HAP-1 (cell line): ENCODE data around the gene KIAA1614.

ENCODE experiments used
- DNase-seq, 2 experiments: peaks; one replicate each; pipeline ENCODE4 v3.0.0-alpha.2; 2016 to 2020; ENCODE audit warnings: low spot score in 2 of 2
- H3K27me3 ChIP-seq: fragments of 250-450 bp; sonication (Bioruptor Pico); 2 replicates; pipeline ENCODE4 v1.5.1; 2020; ENCODE audit warnings: low read depth, mild to moderate bottlenecking, moderate library complexity
- H3K36me3 ChIP-seq: fragments of 250-450 bp; sonication (Bioruptor Pico); replicated peaks from 2 replicates; pipeline ENCODE4 v1.5.1; 2020; ENCODE audit warnings: mild to moderate bottlenecking
- H3K4me1 ChIP-seq: fragments of 250-450 bp; sonication (Bioruptor Pico); 2 replicates; pipeline ENCODE4 v1.5.1; 2020; ENCODE audit warnings: mild to moderate bottlenecking
- H3K4me3 ChIP-seq: fragments of 250-450 bp; sonication (Bioruptor Pico); 2 replicates; pipeline ENCODE4 v1.5.1; 2020; ENCODE audit warnings: mild to moderate bottlenecking, moderate library complexity
- H3K9me3 ChIP-seq: fragments of 250-450 bp; sonication (Bioruptor Pico); 2 replicates; pipeline ENCODE4 v1.5.1; 2020; ENCODE audit warnings: mild to moderate bottlenecking, moderate library complexity
- in situ Hi-C: fragments of 300-500 bp; cut with MboI; formaldehyde crosslinking; loops from 3 replicates; pipeline ENCODE4 v1.14.3; 2020; ENCODE audit warnings: low sequenced_read_pairs, inconsistent platforms, mixed read lengths

The KIAA1614 gene, protein sequence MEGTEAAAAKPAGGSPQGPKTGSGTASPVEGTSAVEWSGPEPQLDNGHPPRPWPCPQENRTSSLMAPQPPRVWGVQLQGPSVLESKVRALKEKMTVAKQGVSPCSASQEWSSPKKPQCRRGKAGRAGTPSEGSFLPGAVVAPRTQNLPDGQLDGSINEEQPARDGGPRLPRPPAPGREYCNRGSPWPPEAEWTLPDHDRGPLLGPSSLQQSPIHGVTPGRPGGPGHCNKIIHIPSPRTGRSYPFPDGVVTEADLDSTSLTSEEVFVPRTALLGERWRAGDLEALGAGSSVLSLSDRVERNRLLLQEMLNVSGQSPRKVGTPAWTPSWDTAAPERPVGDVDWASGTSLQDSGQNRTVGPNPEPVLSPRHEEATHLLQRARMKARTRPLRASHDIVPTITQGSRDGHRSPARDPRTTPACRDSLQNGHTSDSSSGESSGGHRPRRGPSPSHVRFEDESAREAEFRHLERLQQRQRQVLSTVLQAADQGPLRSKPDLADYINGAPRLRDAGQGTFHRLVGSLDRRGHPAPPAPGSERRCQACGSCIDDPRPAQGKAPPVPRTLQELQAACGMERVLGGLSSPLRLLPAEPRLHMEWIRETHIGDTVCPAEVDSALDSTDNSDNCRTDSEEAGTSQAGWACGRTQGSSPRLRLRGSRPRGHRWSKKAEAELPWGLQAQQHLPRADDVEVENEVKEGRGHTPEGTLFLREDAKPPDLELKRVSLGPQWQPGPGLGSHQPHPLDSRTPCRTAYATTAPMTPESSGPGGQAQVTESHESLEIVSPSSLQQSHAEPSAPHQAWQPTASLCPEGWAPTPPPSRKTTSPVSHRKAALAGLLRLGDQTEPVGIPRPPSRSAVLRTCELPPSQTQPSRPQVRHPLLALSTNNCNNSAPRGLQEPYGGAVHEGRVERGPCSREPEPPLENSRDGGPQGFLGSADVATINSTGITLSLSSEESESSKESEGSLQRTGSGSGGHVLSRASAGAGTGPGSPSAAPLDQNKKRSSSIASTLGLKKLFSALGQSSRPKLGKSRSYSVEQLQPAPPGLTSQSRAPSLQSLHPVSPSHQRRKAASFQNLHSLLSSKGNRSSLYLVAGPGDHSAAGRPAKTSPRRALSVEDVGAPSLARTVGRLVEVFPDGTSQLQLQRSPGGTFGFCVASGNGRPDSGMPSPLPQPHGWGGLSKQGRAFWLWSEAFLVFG

DNA sequence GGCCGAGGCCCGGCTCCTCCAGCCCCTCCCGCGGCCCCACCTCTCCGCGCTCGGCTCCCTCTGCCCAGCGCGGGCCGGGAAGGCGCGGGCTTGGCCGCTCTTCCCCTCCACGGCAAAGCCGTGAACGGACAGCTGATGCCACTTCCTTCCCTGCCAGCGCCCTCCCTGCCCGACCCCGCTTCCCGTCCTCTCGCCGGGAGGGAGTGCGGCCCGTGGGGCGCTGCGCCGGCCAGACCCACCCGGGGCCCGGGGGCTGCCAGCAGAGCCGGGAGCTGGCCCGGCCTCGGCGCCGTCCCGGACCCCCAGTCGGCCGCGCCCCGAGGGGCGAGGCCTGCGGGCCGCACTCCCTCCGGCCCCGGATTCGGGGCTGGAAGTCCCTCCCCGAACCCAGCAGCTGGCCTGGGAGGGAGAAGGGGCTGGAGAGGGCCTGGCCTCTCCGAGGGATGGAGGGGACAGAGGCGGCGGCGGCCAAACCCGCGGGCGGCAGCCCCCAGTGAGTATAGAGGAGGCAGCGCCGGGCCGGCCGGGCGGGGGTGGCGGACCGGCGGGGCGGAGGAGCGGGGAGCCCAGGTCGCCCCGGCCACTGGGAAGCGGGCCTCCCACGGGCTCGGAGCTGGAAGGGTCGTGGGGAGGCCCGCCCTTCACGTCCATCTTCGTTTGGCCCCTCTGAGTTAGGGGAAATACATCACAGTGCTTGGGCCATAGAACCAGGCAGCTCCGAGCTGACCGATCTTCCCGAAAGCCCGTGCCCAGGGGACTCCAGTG is at the start of gene KIAA1614:
Gene KIAA1614, plus strand, starts transcription at position 97 of the 765 bp plus-strand sequence. Its CDS starts 347 bp downstream, at position 444.
- Histone ChIP-seq H3K4me1 (peaks cover 18% of the 10 kb centered on the region), H3K36me3 (no peaks in the 10 kb centered on the region), H3K9me3 (no peaks in the 10 kb centered on the region), H3K4me3 (peak within 1 kb of the TSS; percentile 25), H3K27me3 (no peaks in the 10 kb centered on the region)
- DNase-seq, result peak in 1 of 2 experiments; percentile 47
- in situ Hi-C loops, result no loop called here

DNA sequence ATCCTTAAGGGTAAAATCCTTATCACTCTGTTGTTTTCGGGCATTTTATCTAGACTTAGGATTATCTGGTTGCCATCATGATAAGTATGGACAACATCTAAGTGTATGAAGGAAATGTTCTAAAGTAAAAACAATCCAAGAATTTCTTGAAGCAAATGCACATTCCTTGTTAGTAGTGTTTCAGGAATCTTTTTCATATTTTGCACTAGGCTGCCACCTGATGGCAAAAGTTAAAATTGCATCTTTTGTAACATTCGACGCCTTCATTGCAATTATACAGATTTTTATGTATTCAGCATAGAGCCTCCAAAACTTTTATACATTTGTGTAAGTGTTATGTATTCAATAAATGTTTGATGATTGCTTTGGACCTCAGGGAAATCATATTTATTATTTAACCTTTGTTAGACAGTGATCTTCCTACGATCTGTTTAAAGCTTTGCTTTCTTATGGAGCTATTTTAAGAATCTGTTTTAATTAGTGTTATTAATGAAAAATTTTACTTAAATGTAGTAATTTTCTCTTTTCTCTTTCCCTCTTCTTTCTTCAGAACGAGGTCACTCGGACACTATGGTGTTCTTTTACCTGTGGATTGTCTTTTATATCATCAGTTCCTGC is 49.4 kb upstream of the KIAA1614 start:
- Histone ChIP-seq H3K4me1 (peaks cover 18% of the 10 kb centered on the region), H3K4me3 (no peak overlapping the region), H3K36me3 (no peaks in the 10 kb centered on the region), H3K9me3 (no peaks in the 10 kb centered on the region), H3K27me3 (no peaks in the 10 kb centered on the region)
- peak; percentile 54 to 61 for DNase-seq
- in situ Hi-C loops, result loop anchor here (25.0 kb wide), 1 partner anchor 226 kb away; the partner anchor contains the start of gene XPR1

- peak in 1 of 2 experiments; percentile 67 for DNase-seq
- no peaks in the 10 kb centered on the region for H3K27me3 ChIP-seq
- no peaks in the 10 kb centered on the region for H3K36me3 ChIP-seq
- no peaks in the 10 kb centered on the region for H3K9me3 ChIP-seq
- in situ Hi-C loops, result loop anchor here (5.0 kb wide), 1 partner anchor 265 kb away; no protein-coding TSS in a partner anchor
- no peak overlapping the region for H3K4me3 ChIP-seq
- H3K4me1 ChIP-seq, result no peaks in the 10 kb centered on the region
These were observed 30.7 kb upstream of the KIAA1614 start for GRCh38 chr1:180881806-180882509.

- in situ Hi-C loops, result loop anchor here (5.0 kb wide), 1 partner anchor 263 kb away; no protein-coding TSS in a partner anchor
- no peak overlapping the region for H3K4me3 ChIP-seq
These were observed 28.0 kb upstream of the KIAA1614 start for GRCh38 chr1:180884588-180885300.

DNA sequence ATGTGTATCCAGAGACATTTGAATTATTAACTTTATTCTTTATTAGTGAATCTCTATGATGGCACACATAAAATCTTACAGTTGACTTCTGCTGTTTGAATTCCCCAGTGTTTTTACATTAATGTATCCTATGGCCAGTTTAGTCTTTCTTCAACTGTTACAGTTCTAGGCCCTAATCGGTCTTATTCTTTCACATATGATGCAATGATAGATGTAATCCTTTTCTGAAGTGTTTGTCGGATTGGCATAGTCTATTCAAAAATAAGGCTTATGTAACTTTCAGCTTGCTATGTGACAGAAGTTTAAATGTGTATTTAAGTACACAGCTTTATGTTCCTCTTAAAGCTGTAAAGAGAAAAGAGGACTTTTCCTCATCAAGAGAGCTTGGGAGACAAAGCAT is 26.4 kb upstream of the KIAA1614 start:
- no peak for DNase-seq
- in situ Hi-C loops, result no loop called here
- H3K4me1 ChIP-seq, result 0 out of 2 replicates have a peak, but pooled peaks cover 2% of the 10 kb centered on the region
- no peaks in the 10 kb centered on the region for H3K9me3 ChIP-seq
- H3K27me3 ChIP-seq, result no peaks in the 10 kb centered on the region
- no peaks in the 10 kb centered on the region for H3K36me3 ChIP-seq
- H3K4me3 ChIP-seq, result no peak overlapping the region

More at GRCh38 chr1:180884588-180885300, 28.0 kb upstream of the KIAA1614 start:
- Histone ChIP-seq H3K27me3 (no peaks in the 10 kb centered on the region), H3K4me1 (0 out of 2 replicates have a peak, but pooled peaks cover 2% of the 10 kb centered on the region), H3K36me3 (no peaks in the 10 kb centered on the region), H3K9me3 (no peaks in the 10 kb centered on the region)
- DNase-seq, result no peak

DNA sequence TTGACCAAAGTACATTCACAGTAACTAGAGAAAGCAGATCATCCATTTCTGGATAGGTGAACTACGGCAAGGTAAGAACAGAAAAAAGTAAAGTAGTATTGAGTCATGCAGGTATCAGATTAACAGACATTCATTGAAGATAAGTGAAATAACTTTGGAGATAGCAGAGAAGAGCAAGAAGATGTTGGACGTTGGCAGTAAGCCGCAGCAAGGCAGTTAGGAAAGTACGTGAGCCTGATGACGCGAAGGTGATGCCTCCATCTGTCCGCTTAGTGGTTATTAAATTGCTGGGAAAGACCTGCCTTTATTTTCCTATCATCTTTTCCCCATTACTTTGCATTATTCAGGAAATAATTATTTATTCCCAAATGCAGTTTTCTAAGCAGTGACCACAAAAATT is 24.9 kb upstream of the KIAA1614 start:
- Histone ChIP-seq H3K4me3 (no peak overlapping the region), H3K9me3 (no peaks in the 10 kb centered on the region), H3K4me1 (0 out of 2 replicates have a peak, but pooled peaks cover 2% of the 10 kb centered on the region), H3K27me3 (no peaks in the 10 kb centered on the region), H3K36me3 (no peaks in the 10 kb centered on the region)
- no peak for DNase-seq
- in situ Hi-C loops, result no loop called here

DNA sequence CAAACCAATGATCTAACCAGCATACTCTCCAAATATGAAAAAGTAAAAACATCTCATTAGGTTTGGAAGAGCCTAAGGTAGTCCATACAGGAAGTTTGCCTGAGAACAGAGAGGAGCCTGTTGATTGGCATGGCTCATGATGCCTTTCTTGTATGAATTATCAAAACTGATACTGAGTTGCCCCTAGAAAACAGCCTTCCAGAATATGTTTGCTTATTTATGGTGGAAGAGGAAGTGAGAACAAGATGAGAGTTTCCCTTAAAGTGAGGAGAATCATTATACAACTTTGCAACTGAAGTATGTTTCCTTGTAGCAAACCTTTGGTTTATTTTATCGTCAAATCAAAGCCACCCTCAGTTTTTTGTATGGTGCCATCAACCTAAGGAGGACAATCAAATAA is 23.8 kb upstream of the KIAA1614 start:
- 0 out of 2 replicates have a peak, but pooled peaks cover 2% of the 10 kb centered on the region for H3K4me1 ChIP-seq
- H3K4me3 ChIP-seq, result no peak overlapping the region
- H3K27me3 ChIP-seq, result no peaks in the 10 kb centered on the region
- no peaks in the 10 kb centered on the region for H3K36me3 ChIP-seq
- in situ Hi-C loops, result no loop called here
- DNase-seq, result no peak
- H3K9me3 ChIP-seq, result no peaks in the 10 kb centered on the region

GRCh38 chr1:180889325-180889724 is 23.4 kb upstream of the KIAA1614 start:
- no peaks in the 10 kb centered on the region for H3K36me3 ChIP-seq
- no peaks in the 10 kb centered on the region for H3K9me3 ChIP-seq
- H3K27me3 ChIP-seq, result no peaks in the 10 kb centered on the region
- in situ Hi-C loops, result no loop called here
- no peak overlapping the region for H3K4me3 ChIP-seq
- no peak for DNase-seq
- 0 out of 2 replicates have a peak, but pooled peaks cover 2% of the 10 kb centered on the region for H3K4me1 ChIP-seq

DNA sequence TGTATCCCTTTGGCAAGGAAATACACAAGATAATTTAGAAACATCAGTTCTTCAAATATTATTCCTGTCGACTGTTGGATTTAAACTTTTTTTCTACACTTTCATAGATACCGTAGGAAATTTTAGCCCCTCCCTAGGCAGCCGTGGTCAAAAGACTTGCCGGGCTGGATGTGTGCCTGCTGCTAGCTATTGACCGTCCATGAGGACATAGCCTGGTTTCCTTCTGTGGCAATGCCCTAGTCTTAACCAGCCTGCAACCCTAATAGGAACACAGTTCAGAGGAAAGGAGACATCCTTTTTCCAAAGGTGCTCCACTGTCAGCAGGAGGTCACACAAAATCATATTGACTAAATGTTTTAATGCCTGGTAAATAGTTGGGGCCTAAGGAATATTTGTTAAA is 20.4 kb upstream of the KIAA1614 start:
- in situ Hi-C loops, result no loop called here
- no peak for DNase-seq
- Histone ChIP-seq H3K4me1 (0 out of 2 replicates have a peak, but pooled peaks cover 2% of the 10 kb centered on the region), H3K4me3 (no peak overlapping the region), H3K36me3 (no peaks in the 10 kb centered on the region), H3K9me3 (no peaks in the 10 kb centered on the region), H3K27me3 (no peaks in the 10 kb centered on the region)

- 0 out of 2 replicates have a peak, but pooled peaks cover 2% of the 10 kb centered on the region for H3K4me1 ChIP-seq
These were observed 20.0 kb upstream of the KIAA1614 start for GRCh38 chr1:180892675-180893074.

GRCh38 chr1:180893614-180894013 is 19.1 kb upstream of the KIAA1614 start:
- Histone ChIP-seq H3K36me3 (no peaks in the 10 kb centered on the region), H3K4me1 (0 out of 2 replicates have a peak, but pooled peaks cover 2% of the 10 kb centered on the region), H3K27me3 (no peaks in the 10 kb centered on the region), H3K4me3 (no peak overlapping the region), H3K9me3 (no peaks in the 10 kb centered on the region)
- in situ Hi-C loops, result no loop called here
- DNase-seq, result no peak

More at GRCh38 chr1:180892675-180893074, 20.0 kb upstream of the KIAA1614 start:
- no peaks in the 10 kb centered on the region for H3K27me3 ChIP-seq
- no peak overlapping the region for H3K4me3 ChIP-seq
- no peaks in the 10 kb centered on the region for H3K9me3 ChIP-seq
- no peak for DNase-seq
- no peaks in the 10 kb centered on the region for H3K36me3 ChIP-seq
- in situ Hi-C loops, result no loop called here
